LNCaP clone FGC (cell line): ENCODE results near the gene TPGS1.

Experiments used
- DNase-seq: peaks from one replicate; pipeline ENCODE4 v3.0.0-alpha.2; 2011; ENCODE audit warnings: low read depth
- H3K4me3 ChIP-seq: 2 replicates; pipeline ENCODE4 v1.5.1; 2011; ENCODE audit warnings: mild to moderate bottlenecking, low read depth, low read length, control low read depth
- TF ChIP-seq, protein P1 (sequence below): IDR thresholded peaks from 2 replicates; pipeline ENCODE4 v1.5.1; 2012; ENCODE audit warnings: mild to moderate bottlenecking; ENCODE audit not compliant: control insufficient read depth, insufficient read depth; ENCODE audit errors: extremely low read depth

TPGS1 gene, protein sequence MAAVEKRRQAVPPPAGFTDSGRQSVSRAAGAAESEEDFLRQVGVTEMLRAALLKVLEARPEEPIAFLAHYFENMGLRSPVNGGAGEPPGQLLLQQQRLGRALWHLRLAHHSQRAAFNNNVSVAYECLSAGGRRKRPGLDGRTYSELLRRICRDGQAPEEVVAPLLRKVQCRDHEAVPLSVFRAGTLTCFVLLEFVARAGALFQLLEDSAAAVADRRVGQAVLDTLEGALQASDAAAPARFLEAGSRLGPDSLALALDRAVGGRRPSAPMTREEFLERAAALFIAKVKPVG

DNA sequence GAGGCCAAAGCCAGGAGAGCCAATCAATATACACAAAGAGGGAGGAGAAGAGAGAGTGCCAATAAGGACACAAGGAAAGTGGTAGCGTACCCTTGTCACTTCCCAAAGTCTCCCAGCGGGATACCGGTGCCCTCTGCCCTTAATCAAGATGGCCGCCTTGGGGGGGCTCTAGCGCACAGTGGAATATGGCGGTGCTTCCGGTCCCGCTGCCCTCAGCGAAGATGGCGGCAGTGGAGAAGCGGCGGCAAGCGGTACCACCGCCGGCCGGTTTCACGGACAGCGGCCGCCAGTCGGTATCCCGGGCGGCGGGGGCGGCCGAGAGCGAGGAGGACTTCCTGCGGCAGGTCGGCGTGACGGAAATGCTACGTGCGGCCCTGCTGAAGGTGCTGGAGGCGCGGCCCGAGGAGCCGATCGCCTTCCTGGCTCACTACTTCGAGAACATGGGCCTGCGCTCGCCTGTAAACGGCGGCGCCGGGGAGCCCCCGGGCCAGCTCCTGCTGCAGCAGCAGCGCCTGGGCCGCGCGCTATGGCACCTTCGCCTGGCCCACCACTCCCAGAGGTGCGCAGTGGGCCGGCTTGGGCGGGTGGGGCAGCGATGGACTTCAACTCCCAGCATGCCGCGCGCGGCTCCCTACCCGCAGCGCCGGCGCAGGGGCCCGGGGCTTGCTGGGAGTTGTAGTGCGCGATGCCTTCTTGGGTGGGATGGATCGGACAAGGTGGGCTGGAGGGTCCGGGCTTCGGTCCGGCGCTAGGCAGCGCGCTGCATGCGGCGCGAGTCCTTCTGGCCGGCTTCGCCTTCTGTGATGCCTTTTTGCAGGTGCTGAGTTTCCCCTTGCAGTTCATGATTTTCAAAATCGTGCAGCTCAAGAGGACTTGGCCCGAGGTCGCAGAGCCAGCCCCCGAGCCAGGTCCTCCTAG, at the start of gene TPGS1:
Gene TPGS1, plus strand, starts transcription at position 212 of the 918 bp plus-strand sequence. Its CDS starts 10 bp downstream, at position 222.
- H3K4me3 ChIP-seq: peak within 1 kb of the TSS; percentile 87
- no peak for DNase-seq
- TF ChIP-seq, protein P1, sequence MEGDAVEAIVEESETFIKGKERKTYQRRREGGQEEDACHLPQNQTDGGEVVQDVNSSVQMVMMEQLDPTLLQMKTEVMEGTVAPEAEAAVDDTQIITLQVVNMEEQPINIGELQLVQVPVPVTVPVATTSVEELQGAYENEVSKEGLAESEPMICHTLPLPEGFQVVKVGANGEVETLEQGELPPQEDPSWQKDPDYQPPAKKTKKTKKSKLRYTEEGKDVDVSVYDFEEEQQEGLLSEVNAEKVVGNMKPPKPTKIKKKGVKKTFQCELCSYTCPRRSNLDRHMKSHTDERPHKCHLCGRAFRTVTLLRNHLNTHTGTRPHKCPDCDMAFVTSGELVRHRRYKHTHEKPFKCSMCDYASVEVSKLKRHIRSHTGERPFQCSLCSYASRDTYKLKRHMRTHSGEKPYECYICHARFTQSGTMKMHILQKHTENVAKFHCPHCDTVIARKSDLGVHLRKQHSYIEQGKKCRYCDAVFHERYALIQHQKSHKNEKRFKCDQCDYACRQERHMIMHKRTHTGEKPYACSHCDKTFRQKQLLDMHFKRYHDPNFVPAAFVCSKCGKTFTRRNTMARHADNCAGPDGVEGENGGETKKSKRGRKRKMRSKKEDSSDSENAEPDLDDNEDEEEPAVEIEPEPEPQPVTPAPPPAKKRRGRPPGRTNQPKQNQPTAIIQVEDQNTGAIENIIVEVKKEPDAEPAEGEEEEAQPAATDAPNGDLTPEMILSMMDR: no peak

GRCh38 chr19:457636-458035, 49.7 kb upstream of the TPGS1 start:
- DNase-seq: no peak
- TF ChIP-seq, protein P1: no peak
- no peak overlapping the region for H3K4me3 ChIP-seq

GRCh38 chr19:458091-459042, 48.9 kb upstream of the TPGS1 start:
- DNase-seq: no peak
- TF ChIP-seq, protein P1: no peak
- no peak overlapping the region for H3K4me3 ChIP-seq

- H3K4me3 ChIP-seq: peak overlapping the region; percentile 67
- TF ChIP-seq, protein P1: no peak
- no peak for DNase-seq
These were observed 47.4 kb upstream of the TPGS1 start for GRCh38 chr19:459724-460511.

DNA sequence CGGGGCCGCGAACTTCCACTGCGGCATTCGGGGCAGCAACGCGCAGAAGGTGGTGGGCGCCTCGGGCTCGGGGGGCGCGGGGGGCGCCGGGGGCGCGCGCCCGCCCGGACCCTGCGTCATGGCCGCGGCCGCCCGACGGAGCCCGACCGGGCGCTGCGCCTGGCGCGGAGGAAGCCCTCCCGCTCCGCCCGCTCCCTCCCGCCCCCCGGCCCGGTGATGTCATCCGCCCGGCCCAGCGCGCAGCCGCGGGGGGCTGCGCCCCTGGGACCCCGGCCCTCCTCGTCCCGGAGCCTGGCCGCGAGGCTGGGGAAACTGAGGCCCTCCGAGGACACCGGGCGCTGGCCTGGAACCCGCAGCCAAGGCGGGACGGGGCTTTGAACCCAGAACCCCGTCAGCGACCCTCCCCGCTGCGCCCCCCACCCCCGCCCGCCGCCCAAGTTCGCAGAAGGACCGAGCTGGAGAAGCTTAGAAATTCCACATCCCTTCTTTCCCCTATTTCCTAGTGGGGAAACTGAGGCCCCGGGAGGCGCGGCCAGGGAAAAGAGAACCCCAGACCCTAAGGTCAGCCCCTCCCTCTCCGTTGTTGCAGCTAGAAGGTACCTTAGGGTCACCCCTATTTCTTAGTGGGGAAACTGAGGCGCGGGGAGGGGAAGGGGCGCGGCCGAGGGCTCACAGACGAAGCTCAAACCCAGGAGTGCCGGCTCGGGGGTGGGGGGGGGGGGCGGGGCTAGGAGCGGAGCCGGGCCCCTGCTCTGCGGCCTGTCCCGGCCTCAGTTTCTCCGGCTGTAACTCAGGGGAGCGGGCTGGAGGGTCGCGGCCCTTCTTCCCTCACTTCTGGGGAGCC, 46.2 kb upstream of the TPGS1 start, which contains the start of gene SHC2:
Gene SHC2, minus strand, starts transcription at position 157 of the 844 bp plus-strand sequence. Its CDS starts 37 bp downstream, at position 120.
- peak within 1 kb of the TSS; percentile 67 for H3K4me3 ChIP-seq

More for the DNA sequence above, 46.2 kb upstream of the TPGS1 start, which contains the start of gene SHC2:
- DNase-seq: no peak
- TF ChIP-seq, protein P1: no peak
